ENCODE results near the gene VSIG8. TPM values are rescaled to one million over a fixed set of nuclear protein-coding genes. Genes with fewer than 3 reads are reported as not detected.

VSIG8 gene
- total and polyA plus RNA-seq, 2 of the 8 experiments (the other 6 are each of a cell fraction or from before 2014, with no cell fraction given): not detected

GRCh38 chr1:159911326-159912070 is 49.0 kb upstream of the VSIG8 start:
- Histone ChIP-seq H2BK12ac (ENCODE audit: low read depth, low read length) (peak overlapping the region; percentile 75), H3K27me3 (replicated peaks in 1 of 4; ENCODE audit: control insufficient read depth in 3 of 4, extremely low read depth in 1 of 4, insufficient read depth in 3 of 4, low read length in 3 of 4) (no peaks in the 10 kb centered on the region; a peak in 1 of 7 replicates)
- POLR2A ChIA-PET (ENCODE audit: partially characterized antibody): interaction anchor here (1.1 to 1.4 kb wide), 2 partner anchors 25 to 220 kb away, joined by 3 to 4 read pairs; no protein-coding TSS in a partner anchor

More at GRCh38 chr1:159911326-159912070, 49.0 kb upstream of the VSIG8 start:
- CTCF ChIA-PET (ENCODE audit: partially characterized antibody): interaction anchor here (1.3 to 1.8 kb wide), 2 partner anchors 109 to 112 kb away, joined by 3 to 5 read pairs; partner anchors contain the start of gene FCRL6
- Histone ChIP-seq H3K4me2 (ENCODE audit: insufficient read depth in 1 of 2, low read depth in 2 of 2, low read length in 2 of 2) (no peak overlapping the region), H2BK15ac (ENCODE audit: low read length) (no peak overlapping the region), H3K27ac (ENCODE audit: low read depth, low read length) (no peak overlapping the region; the same call in 1 of the 2 replicates), H2BK120ac (replicated peaks; ENCODE audit: low read depth, low read length) (no peak overlapping the region), H4K91ac (replicated peaks; ENCODE audit: insufficient read length, low read length) (no peak overlapping the region), H4K5ac (ENCODE audit: insufficient read length, low read depth, low read length) (no peak overlapping the region), H2AK5ac (ENCODE audit: low read depth, low read length) (no peak overlapping the region; the same call in 1 of the 2 replicates), H3K4me3 (ENCODE audit: extremely low read depth in 1 of 4, insufficient read depth in 2 of 4, low read depth in 3 of 4, low read length in 4 of 4) (no peak overlapping the region), H3K14ac (ENCODE audit: insufficient read length) (no peak overlapping the region), H3K79me1 (ENCODE audit: low read depth, low read length) (no peaks in the 10 kb centered on the region), H2BK20ac (ENCODE audit: low read length) (peak overlapping the region; percentile 51; the same call in 1 of the 2 replicates), H4K8ac (ENCODE audit: extremely low read depth, insufficient read depth, low read length) (no peak overlapping the region), H3K23me2 (ENCODE audit: low read depth, low read length) (no peaks in the 10 kb centered on the region), H3K9ac (replicated peaks in 1 of 4; ENCODE audit: extremely low read depth in 1 of 4, low read depth in 3 of 4, low read length in 3 of 4) (0 out of 7 replicates have a peak overlapping the region, but pooled peaks of 1 of the 4 experiments have one; percentile 3), H3K4ac (replicated peaks; ENCODE audit: insufficient read length, low read depth, low read length) (no peak overlapping the region), H4K20me1 (replicated peaks in 1 of 2; ENCODE audit: control insufficient read depth in 1 of 2, insufficient read depth in 2 of 2, low read length in 2 of 2) (no peaks in the 10 kb centered on the region), H3K4me1 (replicated peaks in 1 of 4; ENCODE audit: control insufficient read depth in 3 of 4, insufficient read depth in 4 of 4, low read length in 3 of 4) (peaks cover 14 to 36% (median 25%) of the 10 kb centered on the region in 4 experiments), H2BK5ac (ENCODE audit: low read depth, low read length) (0 out of 2 replicates have a peak overlapping the region, but pooled peaks have one; percentile 92), H3K56ac (replicated peaks; ENCODE audit: insufficient read length, low read depth, low read length) (no peak overlapping the region), H3K18ac (ENCODE audit: extremely low read depth, low read length) (0 out of 2 replicates have a peak overlapping the region, but pooled peaks have one; percentile 13), H3K36me3 (ENCODE audit: control insufficient read depth in 2 of 4, insufficient read depth in 4 of 4, low read length in 3 of 4) (no peaks in the 10 kb centered on the region), H2AFZ (ENCODE audit: low read length) (no peak overlapping the region), H3K23ac (ENCODE audit: insufficient read length) (no peak overlapping the region), H3K79me2 (ENCODE audit: control insufficient read depth in 1 of 2, insufficient read depth in 2 of 2, low read length in 2 of 2) (no peaks in the 10 kb centered on the region), H3K9me3 (ENCODE audit: insufficient read depth in 2 of 2, low read depth in 1 of 2, low read length in 1 of 2) (no peaks in the 10 kb centered on the region)
- no peak for TF ChIP-seq EGR1 (IDR thresholded peaks at IDR 0.05; ENCODE audit: borderline replicate concordance, low read depth, low read length)
- no peak for TF ChIP-seq NANOG (IDR thresholded peaks at IDR 0.05; ENCODE audit: insufficient read depth, low read depth, low read length, poor library complexity, severe bottlenecking)
- TF ChIP-seq CBX5 (IDR thresholded peaks at IDR 0.05; ENCODE audit: low read depth, low read length): no peak
- whole genome bisulfite sequencing, 2 experiments (ENCODE audit: extremely low coverage in 1 of 2, insufficient coverage in 1 of 2, insufficient read length in 1 of 2, insufficient replicate concordance in 2 of 2, low coverage in 1 of 2, low lambda C conversion rate in 2 of 2, missing lambda C conversion rate in 1 of 2): 88% methylated on average over 6 of the region's 6 CpGs; no CpG with 5 or more reads in 1 of the 2 experiments
- DNase-seq (ENCODE audit: low read depth in 1 of 2, low spot score in 2 of 2) (no peak), FAIRE-seq (no peak)
